NK-92 (cell line): ENCODE data around the gene PYM1.
"Not testable (repeated sequence)": the region's sequence is repeated elsewhere in the genome, so short reads cannot be mapped to it uniquely, and the experiment has no call there.

Experiments used
- DNase-seq: peaks from one replicate; lab custom pipeline; 2025; ENCODE audit not compliant: unreplicated experiment; lab: John Stamatoyannopoulos, UW

PYM1 gene

GRCh38 chr12:55940065-55940732 is 12.5 kb upstream of the PYM1 start:
- DNase-seq, result no peak

- DNase-seq, result no peak
These were observed 11.3 kb upstream of the PYM1 start for GRCh38 chr12:55938826-55939501.

GRCh38 chr12:55937981-55938380 is 10.3 kb upstream of the PYM1 start:
- no peak for DNase-seq

DNA sequence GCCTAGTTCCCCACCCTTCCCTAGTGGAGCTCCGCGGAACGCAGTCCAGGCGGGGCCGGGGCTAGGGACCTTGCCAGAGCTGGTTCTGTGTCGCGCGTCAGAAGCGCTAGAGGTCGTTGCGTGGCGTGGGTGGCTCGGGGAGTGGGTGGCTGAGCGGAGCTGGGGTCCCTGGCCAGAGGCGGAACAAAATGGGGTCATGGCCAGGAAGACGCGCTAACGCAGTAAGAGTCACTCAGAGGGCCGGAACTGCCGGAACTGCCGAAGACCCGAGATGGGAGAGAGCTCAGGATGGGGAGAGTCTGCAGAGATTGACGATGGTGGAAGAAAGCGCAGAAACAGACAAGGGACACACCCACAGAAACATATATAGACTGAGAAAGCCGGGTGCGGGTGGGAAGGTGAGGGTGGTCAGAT is 8.1 kb upstream of the PYM1 start:
- no peak for DNase-seq

- DNase-seq, result no peak
These were observed 7.1 kb upstream of the PYM1 start for GRCh38 chr12:55934773-55935172.

- DNase-seq, result no peak
These were observed 6.4 kb upstream of the PYM1 start for GRCh38 chr12:55933799-55934742.

GRCh38 chr12:55933169-55933798 is 5.6 kb upstream of the PYM1 start:
- no peak for DNase-seq

DNA sequence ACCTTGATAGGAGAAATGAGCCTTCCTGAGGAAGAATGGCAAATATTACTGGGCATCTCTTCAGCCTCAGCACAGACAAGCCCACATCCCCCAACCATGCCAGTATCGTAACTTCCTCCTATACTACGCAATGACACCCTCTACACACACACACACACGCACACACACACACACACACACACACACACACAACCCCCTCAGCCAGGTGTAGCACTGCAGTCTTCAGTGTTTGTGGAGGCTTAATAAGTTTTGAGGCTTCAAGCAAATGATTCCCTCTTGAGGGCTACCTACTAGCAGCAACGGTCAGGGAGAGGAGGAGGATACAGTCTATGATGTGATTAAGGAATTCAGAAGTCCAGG is 4.8 kb upstream of the PYM1 start:
- no peak for DNase-seq

GRCh38 chr12:55931780-55932550 is 4.3 kb upstream of the PYM1 start:
- no peak for DNase-seq

DNA sequence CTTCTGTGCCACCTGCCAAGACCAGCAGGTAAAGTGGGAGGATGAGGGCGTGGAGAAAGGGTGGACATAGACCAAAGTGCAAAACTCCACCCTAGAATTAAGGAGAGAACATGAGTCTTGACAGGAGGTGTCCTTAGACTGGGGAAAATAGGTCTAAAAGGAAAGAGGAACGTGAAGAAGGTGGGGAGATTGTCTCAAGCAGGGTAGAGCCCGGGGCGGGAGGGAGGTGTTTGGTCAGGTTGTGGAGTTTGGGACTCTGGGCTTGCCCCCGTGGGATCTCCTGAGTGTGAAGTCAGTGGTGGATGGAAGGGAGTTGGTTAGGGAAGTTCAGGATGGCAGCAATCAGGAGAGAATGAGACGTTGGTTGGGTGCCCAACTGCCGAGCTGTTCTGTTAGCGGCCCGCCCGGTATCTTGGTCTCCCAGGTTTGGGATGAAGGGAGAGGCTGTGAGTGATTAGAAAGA is 3.7 kb upstream of the PYM1 start:
- DNase-seq, result no peak

- DNase-seq, result no peak
These were observed 3.1 kb upstream of the PYM1 start, which contains the start of gene DGKA for GRCh38 chr12:55930771-55931316. Gene DGKA (plus strand): TSS chr12:55931162. CDS start chr12:55936504, 5,342 bp downstream.

GRCh38 chr12:55929306-55929791 is 1.7 kb upstream of the PYM1 start:
- DNase-seq, result no peak

DNA sequence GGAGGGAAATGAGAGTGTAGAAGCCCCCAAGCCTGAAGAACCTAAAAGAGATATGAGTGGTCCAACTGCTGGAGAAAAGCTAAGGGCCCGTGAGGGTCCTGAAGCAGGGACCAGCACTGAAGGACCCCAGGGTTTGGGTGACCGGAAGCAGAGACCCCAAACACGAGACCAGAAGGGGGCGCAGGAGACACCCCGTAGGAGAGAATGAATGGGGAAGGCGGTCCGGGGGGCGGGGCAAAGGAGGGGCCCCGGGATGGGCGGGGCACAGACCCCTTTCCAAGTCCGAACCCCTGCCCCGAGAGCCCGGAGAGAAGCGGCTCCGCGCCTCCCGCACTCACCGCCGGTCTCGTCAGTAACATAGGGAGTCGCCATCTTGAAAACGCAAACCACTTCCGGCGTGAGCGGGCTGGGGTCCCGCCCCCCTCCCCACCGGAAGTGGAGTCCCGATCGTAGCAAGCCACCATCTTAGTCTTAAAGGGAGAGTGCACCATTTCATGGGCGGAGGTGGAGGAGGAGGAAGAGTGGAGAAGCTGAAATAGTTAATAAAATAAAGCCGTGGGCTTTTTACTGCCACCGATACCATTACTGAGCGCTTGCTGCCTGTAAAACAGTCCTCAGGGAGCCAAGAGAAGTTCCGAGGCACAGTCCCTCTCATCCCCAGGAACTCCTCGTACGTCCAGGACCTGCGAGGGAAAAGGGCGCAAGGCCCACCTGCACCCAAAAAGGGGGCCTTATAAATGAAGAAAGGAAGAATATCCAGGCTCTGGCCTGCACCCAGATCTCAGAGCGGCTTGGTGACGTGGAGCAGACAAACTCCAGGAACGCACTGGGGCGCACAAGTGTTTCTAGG is 731 bp downstream of the PYM1 start:
- peak; percentile 30 for DNase-seq

- DNase-seq, result no peak
These were observed 1.6 kb downstream of the PYM1 start for GRCh38 chr12:55925870-55926737.

DNA sequence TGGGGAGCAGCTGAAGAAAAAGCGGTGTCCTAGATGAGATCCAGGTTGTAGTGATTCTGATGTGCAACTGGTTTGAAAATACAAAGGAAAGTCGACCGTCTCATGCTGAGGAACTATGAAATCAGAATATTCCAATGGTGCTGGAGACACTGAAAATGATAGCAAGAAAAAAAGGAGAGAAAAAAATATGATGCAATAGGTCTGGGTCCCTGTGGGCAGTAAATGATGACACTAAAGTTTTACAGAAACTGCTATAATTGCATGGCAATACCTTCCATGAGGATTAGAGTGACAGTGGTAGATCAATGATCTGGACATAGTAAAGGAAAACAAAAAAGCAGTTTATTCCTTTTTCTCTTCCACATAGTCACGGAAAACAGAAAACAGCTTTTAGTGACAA is 2.3 kb downstream of the PYM1 start:
- no peak for DNase-seq

GRCh38 chr12:55923648-55924047 is 4.0 kb downstream of the PYM1 start:
- DNase-seq, result not testable (repeated sequence)

DNA sequence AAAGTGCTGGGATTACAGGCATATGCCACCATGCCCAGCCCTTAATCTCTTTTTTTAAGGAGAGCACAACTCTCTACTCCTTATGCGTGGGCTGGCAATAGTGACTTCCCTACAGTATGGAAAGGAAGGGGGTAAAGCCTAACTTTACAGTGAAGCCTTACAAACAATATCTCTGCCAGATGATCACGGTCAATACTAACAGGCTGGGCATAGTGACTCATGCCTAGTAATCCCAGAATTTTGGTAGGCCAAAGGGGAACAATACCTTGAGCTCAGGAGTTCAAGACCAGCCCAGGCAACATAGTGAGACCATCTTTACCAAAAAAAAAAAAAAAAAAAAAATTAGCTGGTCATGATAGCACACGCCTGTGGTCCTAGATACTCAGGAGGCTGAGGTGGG is 5.6 kb downstream of the PYM1 start:
- DNase-seq, result no peak

DNA sequence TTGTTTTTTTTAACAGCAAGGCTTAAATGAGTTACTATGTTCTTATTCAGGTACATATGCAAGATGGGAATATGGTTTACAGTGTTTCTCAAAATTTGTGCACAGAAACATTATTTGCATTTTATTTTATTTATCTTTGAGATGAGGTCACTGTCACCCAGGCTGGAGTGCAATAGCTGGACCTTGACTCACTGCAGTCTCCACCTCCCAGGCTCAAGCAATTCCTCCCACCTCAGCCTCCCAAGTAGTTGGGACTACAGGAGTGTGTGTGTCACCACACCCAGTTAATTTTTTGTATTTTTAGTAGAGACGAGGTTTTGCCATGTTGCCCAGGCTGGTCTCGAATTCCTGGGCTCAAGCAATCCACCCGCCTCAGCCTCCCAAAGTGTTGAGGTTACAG is 8.7 kb downstream of the PYM1 start:
- DNase-seq, result not testable (repeated sequence)
